ENCODE data around the gene TMEM138. TPM values are rescaled to one million over a fixed set of nuclear protein-coding genes. Genes with fewer than 3 reads are reported as not detected.

TMEM138 gene
- total and polyA plus RNA-seq, 4 donors = 24.6 to 64.4 (median 49.6) TPM

GRCh38 chr11:61401173-61401572 is 39.0 kb downstream of the TMEM138 start:
- H3K27me3 ChIP-seq (ENCODE audit: control insufficient read depth in 3 of 3, insufficient read depth in 3 of 3, low read length in 2 of 3) = no peaks in the 10 kb centered on the region

GRCh38 chr11:61401573-61401972 is 39.4 kb downstream of the TMEM138 start:
- Histone ChIP-seq H3K27ac (ENCODE audit: low read depth in 1 of 2, low read length in 1 of 2) (no peak overlapping the region), H3K36me3 (ENCODE audit: control insufficient read depth in 4 of 4, insufficient read depth in 4 of 4, low read length in 4 of 4) (peaks cover 21 to 46% (median 37%) of the 10 kb centered on the region in 4 donors), H3K4me1 (ENCODE audit: control insufficient read depth in 5 of 5, insufficient read depth in 5 of 5, low read length in 5 of 5) (no peaks in the 10 kb centered on the region), H3K4me3 (no peak overlapping the region), H3K9me3 (ENCODE audit: control insufficient read depth in 4 of 4, insufficient read depth in 3 of 4, low read length in 3 of 4) (no peaks in the 10 kb centered on the region), H3K27me3 (ENCODE audit: control insufficient read depth in 3 of 3, insufficient read depth in 3 of 3, low read length in 2 of 3) (no peaks in the 10 kb centered on the region), H3K9ac (ENCODE audit: insufficient read depth in 1 of 2, low read length in 2 of 2) (no peak overlapping the region)
- TF ChIP-seq CTCF (IDR thresholded peaks at IDR 0.05; ENCODE audit: control extremely low read depth, extremely low read depth) = no peak
- DNase-seq = no peak
- 90 to 94% methylated on average over 2 of the region's 2 CpGs for WGBS, 2 donors
- ATAC-seq (ENCODE audit: insufficient read depth, low FRiP score) = no peak

More at GRCh38 chr11:61401173-61401572, 39.0 kb downstream of the TMEM138 start:
- no peak overlapping the region for H3K27ac ChIP-seq (ENCODE audit: low read depth in 1 of 2, low read length in 1 of 2)
- H3K4me1 ChIP-seq (ENCODE audit: control insufficient read depth in 5 of 5, insufficient read depth in 5 of 5, low read length in 5 of 5) = no peaks in the 10 kb centered on the region
- H3K9me3 ChIP-seq (ENCODE audit: control insufficient read depth in 4 of 4, insufficient read depth in 3 of 4, low read length in 3 of 4) = no peaks in the 10 kb centered on the region
- WGBS, 2 donors = 94 to 96% methylated on average over 2 of the region's 2 CpGs
- H3K9ac ChIP-seq (ENCODE audit: insufficient read depth in 1 of 2, low read length in 2 of 2) = no peak overlapping the region
- ATAC-seq (ENCODE audit: insufficient read depth, low FRiP score) (no peak), DNase-seq (no peak)
- H3K36me3 ChIP-seq (ENCODE audit: control insufficient read depth in 4 of 4, insufficient read depth in 4 of 4, low read length in 4 of 4) = peaks cover 17 to 43% (median 37%) of the 10 kb centered on the region in 4 donors
- no peak overlapping the region for H3K4me3 ChIP-seq
- TF ChIP-seq CTCF (IDR thresholded peaks at IDR 0.05; ENCODE audit: control extremely low read depth, extremely low read depth) = no peak

GRCh38 chr11:61403658-61404057 is 41.5 kb downstream of the TMEM138 start:
- Histone ChIP-seq H3K36me3 (ENCODE audit: control insufficient read depth in 4 of 4, insufficient read depth in 4 of 4, low read length in 4 of 4) (peaks cover 27 to 54% (median 42%) of the 10 kb centered on the region in 4 donors), H3K9ac (ENCODE audit: insufficient read depth in 1 of 2, low read length in 2 of 2) (no peak overlapping the region), H3K27ac (ENCODE audit: low read depth in 1 of 2, low read length in 1 of 2) (no peak overlapping the region), H3K4me3 (no peak overlapping the region), H3K27me3 (ENCODE audit: control insufficient read depth in 3 of 3, insufficient read depth in 3 of 3, low read length in 2 of 3) (no peaks in the 10 kb centered on the region), H3K9me3 (ENCODE audit: control insufficient read depth in 4 of 4, insufficient read depth in 3 of 4, low read length in 3 of 4) (no peaks in the 10 kb centered on the region), H3K4me1 (ENCODE audit: control insufficient read depth in 5 of 5, insufficient read depth in 5 of 5, low read length in 5 of 5) (no peaks in the 10 kb centered on the region)
- TF ChIP-seq CTCF (IDR thresholded peaks at IDR 0.05; ENCODE audit: control extremely low read depth, extremely low read depth) = no peak
- ATAC-seq (ENCODE audit: insufficient read depth, low FRiP score) (no peak), DNase-seq (no peak)
- WGBS, 2 donors = 94 to 100% methylated on average over 1 of the region's 1 CpG

- H3K36me3 ChIP-seq (ENCODE audit: control insufficient read depth in 4 of 4, insufficient read depth in 4 of 4, low read length in 4 of 4) = peaks cover 24 to 56% (median 42%) of the 10 kb centered on the region in 4 donors
- 81 to 83% methylated on average over 5 of the region's 5 CpGs for WGBS, 2 donors
- H3K9me3 ChIP-seq (ENCODE audit: control insufficient read depth in 4 of 4, insufficient read depth in 3 of 4, low read length in 3 of 4) = no peaks in the 10 kb centered on the region
- H3K4me1 ChIP-seq (ENCODE audit: control insufficient read depth in 5 of 5, insufficient read depth in 5 of 5, low read length in 5 of 5) = no peaks in the 10 kb centered on the region
- H3K27me3 ChIP-seq (ENCODE audit: control insufficient read depth in 3 of 3, insufficient read depth in 3 of 3, low read length in 2 of 3) = no peaks in the 10 kb centered on the region
- no peak overlapping the region for H3K27ac ChIP-seq (ENCODE audit: low read depth in 1 of 2, low read length in 1 of 2)
- no peak overlapping the region for H3K4me3 ChIP-seq
- no peak for ATAC-seq (ENCODE audit: insufficient read depth, low FRiP score)
- no peak for TF ChIP-seq CTCF (IDR thresholded peaks at IDR 0.05; ENCODE audit: control extremely low read depth, extremely low read depth)
- H3K9ac ChIP-seq (ENCODE audit: insufficient read depth in 1 of 2, low read length in 2 of 2) = no peak overlapping the region
- no peak for DNase-seq
These were observed 41.9 kb downstream of the TMEM138 start for GRCh38 chr11:61404103-61404502.
